ENCODE data around the gene AGXT2.

The AGXT2 gene

DNA sequence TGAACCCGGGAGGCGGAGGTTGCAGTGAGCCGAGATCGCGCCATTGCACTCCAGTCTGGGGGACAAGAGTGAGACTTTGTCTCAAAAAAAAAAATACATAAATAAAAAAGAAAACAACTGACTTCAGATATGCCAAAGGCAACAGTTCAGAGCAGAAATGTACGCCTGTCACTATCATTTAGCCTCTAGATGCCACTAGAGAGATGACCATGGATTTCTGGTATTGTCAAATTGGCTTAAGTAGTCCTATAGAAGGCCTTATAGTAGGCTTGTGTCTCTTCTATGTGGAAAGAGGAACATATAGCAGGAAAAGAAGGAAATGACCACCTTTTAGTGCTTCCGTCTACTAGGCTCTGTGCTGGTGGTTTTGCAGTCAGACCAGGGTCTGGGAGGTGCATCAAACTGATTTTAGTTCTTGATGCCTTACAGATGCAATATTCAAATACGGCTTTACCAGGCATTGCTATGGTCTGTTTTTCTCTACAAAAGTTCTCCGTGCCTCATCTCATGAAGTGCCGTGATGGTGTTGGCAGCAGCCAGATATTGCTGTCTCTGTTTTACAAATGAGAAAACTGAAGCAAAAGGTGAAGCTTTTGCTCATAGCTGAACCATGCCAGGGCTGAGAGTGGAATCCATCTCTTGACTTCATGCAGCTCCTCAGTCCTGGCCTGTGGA, 17.2 kb downstream of the AGXT2 start:
- no peak for FAIRE-seq
- no peak for DNase-seq (ENCODE audit: insufficient read length, low spot score)
- TF ChIP-seq, protein P1, sequence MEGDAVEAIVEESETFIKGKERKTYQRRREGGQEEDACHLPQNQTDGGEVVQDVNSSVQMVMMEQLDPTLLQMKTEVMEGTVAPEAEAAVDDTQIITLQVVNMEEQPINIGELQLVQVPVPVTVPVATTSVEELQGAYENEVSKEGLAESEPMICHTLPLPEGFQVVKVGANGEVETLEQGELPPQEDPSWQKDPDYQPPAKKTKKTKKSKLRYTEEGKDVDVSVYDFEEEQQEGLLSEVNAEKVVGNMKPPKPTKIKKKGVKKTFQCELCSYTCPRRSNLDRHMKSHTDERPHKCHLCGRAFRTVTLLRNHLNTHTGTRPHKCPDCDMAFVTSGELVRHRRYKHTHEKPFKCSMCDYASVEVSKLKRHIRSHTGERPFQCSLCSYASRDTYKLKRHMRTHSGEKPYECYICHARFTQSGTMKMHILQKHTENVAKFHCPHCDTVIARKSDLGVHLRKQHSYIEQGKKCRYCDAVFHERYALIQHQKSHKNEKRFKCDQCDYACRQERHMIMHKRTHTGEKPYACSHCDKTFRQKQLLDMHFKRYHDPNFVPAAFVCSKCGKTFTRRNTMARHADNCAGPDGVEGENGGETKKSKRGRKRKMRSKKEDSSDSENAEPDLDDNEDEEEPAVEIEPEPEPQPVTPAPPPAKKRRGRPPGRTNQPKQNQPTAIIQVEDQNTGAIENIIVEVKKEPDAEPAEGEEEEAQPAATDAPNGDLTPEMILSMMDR (IDR thresholded peaks at IDR 0.05; ENCODE audit: insufficient read depth, missing control alignments): no peak

DNA sequence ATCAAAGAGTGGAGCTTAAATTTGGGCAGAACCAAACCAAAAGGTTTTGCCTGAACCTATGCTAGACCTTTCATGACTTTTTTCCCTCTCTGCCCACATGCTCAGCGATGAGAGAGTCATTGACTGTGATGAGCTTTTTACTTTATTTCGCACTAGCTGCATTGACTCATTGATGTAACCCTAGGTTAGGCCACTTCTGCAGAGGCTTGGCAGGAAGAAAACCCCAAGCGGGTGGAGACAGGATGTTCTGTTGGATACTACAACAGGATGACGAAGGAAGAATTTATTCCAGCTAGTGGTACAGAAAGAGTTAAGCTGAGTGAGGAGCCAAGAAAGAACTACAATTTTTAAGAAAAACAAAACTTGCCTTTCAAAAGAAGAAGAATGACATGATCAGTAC, 18.4 kb downstream of the AGXT2 start:
- no peak for DNase-seq (ENCODE audit: insufficient read length, low spot score)
- TF ChIP-seq, protein P1 (IDR thresholded peaks at IDR 0.05; ENCODE audit: insufficient read depth, missing control alignments): no peak
- no peak for FAIRE-seq

DNA sequence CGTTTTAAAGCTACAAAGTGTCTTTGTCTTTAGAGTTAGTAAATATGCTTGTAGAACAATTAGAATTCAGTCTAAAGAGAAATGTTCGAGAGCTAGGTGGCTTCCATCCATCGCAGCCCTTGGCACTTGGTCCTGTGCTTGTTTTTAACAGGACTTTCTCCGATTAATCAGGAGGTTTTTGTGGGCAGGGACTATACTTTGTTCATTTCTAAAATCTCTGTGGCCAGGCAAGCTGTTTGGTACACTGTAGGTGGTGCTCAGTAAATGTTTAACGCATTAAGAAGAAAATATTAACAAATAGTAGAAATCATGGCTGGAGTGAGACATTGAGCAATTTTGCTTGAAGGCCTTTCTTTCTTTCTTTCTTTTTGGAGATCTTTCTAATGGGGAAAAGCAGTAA, 20.8 kb downstream of the AGXT2 start:
- FAIRE-seq: no peak
- TF ChIP-seq, protein P1 (IDR thresholded peaks at IDR 0.05; ENCODE audit: insufficient read depth, missing control alignments): no peak
- DNase-seq (ENCODE audit: insufficient read length, low spot score): no peak

DNA sequence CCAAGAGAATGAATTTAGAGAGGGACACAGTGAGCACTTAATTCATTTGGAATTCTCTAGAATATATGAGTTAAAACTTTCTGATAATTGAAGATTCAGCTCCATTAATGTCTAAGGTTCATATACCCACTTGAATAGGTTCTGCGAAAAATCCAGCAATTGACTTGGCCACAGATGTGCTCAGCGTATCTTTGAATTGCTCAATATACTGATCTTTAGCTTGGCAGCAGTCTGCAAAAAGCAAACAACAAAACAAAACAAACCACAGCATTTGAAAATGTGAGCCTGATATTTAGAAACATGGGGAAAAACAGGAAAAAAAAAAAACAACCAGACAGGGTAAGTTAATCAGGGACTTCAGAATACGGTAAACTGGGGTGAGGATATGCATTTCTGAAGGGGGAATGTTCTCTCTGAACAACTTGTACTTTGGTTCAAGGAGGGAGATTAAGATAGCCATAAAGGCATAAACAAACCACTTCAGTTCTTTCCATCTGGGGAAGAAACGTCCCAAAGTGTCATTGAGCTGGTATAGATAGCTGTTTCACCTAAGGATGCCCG, 21.4 kb downstream of the AGXT2 start:
- FAIRE-seq: no peak
- TF ChIP-seq, protein P1 (IDR thresholded peaks at IDR 0.05; ENCODE audit: insufficient read depth, missing control alignments): no peak
- DNase-seq (ENCODE audit: insufficient read length, low spot score): no peak

DNA sequence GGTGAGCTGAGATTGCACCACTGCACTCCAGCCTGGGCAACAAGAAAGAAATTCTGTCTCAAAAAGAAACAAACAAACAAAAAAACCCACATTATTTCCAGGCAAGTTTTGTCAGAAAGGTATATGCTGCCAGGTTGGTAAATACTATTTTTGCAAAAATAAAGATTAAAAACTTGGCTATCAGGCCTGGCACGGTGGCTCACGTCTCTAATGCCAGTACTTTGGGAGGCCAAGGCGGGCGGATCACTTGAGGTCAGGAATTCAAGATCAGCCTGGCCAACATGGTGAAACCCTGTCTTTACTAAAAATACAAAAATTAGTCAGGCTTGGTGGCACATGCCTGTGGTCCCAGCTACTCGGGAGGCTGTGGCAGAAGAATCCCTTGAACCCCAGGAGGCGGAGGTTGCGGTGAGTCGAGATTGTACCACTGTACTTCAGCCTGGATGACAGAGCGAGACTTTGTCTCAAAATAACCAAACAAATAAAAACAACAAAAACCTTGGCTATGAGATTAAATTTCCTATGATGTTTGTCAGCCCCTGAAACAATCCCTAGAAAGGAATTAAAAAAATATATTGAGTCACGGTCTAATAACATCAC, 22.7 kb downstream of the AGXT2 start:
- DNase-seq (ENCODE audit: insufficient read length, low spot score) (no peak), FAIRE-seq (no peak)
- TF ChIP-seq, protein P1 (IDR thresholded peaks at IDR 0.05; ENCODE audit: insufficient read depth, missing control alignments): no peak

DNA sequence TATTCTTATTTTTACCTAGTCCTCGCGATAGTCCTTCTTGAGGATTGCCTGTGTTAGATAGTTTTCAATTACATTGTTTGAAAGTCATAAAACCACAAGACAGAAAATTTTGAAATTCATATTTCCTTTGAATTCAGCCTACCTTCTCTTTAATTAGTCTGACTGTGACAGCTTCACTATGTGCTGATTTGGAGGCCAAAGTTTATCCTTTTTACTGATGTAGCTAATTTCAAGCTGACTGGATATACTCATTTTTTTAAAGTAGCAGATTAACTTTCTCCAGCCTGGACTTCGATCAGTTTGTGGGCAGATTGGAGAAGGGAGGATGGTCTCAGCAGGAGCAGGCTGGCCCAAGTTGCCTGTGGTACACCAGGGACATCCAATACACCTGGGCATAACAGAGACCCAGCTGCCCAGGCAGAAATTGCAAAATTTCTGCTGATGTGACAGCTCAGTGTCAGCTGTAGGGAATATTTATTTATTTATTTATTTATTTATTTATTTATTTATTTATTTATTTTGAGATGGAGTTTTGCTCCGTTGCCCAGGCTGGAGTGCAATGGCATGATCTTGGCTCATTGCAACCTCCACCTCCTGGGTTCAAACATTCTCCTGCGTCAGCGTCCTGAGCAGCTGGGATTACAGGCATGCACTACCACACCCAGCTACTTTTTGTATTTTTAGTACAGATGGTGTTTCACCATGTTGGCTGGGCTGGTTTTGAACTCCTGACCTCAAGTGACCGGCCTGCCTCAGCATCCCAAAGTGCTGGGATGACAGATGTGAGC, 24.2 kb downstream of the AGXT2 start:
- TF ChIP-seq, protein P1 (IDR thresholded peaks at IDR 0.05; ENCODE audit: insufficient read depth, missing control alignments): no peak
- FAIRE-seq (no peak), DNase-seq (ENCODE audit: insufficient read length, low spot score) (no peak)

All from D721Med (cell line).